Activated T-helper 9 cell treated with anti-CD3 and anti-CD28 coated beads, Interleukin-2, amount 50 U/mL, for 16 hours (primary cell): ENCODE measurements around the gene AP4B1.

Experiments used
- DNase-seq: peaks from one replicate; pipeline ENCODE4 v3.0.0-alpha.2; 2020; ENCODE audit warnings: low read depth

AP4B1 gene

GRCh38 chr1:113895098-113895497 is 9.5 kb downstream of the AP4B1 start:
- DNase-seq, result no peak

- DNase-seq, result no peak
These were observed 11.3 kb downstream of the AP4B1 start for GRCh38 chr1:113893267-113893666.

DNA sequence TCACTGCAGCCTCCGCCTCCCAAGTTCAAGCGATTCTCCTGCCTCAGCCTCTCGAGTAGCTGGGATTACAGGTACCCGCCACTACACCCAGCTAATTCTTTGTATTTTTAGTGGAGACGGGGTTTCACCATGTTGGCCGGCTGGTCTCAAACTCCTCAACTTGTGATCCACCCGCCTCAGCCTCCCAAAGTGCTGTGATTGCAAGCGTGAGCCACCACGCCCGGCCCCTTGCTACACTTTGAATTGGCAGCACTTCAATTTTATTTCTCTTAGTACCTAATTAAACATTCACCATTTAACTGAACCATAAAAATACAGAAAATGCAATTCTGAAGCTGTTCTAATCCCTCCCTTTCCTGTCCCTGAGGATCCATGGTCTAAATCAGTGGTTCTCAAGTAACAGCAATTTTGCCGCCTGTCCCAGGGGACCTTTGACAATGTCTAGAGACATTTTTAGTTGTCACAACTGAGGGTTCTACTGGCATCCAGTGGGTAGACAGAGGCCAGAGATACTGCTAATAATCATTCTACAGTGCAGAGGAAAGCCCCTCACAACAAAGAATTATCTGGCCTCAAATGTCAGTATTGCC is 12.9 kb downstream of the AP4B1 start:
- DNase-seq, result no peak

- no peak for DNase-seq
These were observed 13.8 kb downstream of the AP4B1 start for GRCh38 chr1:113890816-113891215.

GRCh38 chr1:113887402-113888175 is 17.0 kb downstream of the AP4B1 start, which contains the start of gene BCL2L15:
Gene BCL2L15, minus strand, starts transcription at chr1:113887581. Its CDS starts 206 bp downstream, at chr1:113887375.
- DNase-seq, result no peak

GRCh38 chr1:113886417-113887401 is 17.9 kb downstream of the AP4B1 start:
- no peak for DNase-seq

DNA sequence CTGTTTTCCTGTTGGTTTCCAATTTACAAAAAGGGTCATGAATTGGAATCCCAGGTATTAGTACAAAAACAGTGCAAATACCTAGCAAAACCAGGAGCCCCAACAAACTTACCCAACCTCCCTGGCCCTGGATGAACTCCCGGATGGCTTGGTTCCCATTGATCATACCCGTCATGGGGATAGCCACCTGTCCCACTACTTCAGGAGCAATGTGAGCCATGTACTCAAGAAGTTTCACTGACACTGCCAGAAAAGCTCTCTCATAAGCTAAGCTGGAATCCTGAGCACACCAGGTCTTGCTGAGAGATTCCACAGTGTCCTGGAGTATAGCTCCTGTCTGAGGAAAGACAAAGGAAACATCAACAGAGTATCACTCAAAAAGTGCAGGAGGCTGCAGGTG is 22.9 kb downstream of the AP4B1 start:
- no peak for DNase-seq

DNA sequence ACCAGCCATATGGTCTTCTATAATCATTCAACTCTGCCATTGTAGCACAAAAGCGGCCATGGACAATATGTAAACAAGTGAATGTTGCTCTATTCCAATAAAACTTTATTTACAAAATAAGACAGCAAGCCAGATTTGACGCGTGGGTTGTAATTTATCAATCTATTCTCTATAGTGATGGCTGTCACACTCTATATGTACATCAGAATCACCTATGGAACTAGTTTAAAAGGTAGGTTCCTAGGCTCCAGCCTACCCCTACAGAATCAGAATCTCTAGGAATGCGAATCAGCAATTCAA is 24.9 kb downstream of the AP4B1 start:
- DNase-seq, result no peak

GRCh38 chr1:113876176-113876575 is 28.4 kb downstream of the AP4B1 start:
- DNase-seq, result no peak

GRCh38 chr1:113875714-113876113 is 28.9 kb downstream of the AP4B1 start:
- DNase-seq, result no peak

DNA sequence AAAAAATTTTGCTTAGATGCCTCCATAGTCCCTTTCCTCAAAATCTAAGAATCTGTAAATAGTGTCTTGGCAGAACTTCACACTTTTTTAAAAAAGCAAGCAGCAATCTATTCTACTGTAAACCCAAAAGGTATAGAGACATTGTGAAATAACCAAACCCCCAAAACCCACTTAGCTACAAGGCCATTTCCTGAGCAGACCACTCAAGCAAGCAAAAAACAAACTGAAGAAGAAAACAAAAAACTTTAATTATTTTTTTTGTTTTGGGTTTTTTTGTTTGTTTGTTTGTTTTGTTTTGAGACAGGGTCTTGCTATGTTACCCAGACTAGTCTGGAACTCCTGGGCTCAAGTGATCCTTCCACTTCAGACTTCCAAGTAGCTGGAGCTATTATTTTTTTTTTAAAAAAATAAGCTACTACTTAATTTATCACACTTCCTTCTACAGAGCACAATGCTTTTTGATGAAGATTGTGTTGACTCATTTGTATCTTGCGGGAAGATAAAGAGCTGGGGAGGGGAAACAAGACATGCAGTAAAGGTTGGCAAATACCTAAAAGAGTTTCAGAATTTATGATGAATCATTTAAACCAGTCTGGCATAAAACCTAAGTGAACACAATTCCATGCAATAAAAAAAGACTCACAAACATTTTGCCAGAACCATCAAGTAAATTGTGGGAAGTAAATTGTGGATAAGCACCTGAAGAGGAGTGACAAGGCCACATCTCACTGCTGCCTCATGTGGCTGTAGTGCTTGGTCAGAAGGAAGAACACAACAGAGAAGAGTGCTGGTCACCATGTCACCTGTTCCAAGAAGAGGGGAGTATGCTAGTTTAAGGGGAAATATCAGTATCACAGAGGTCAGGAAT is 30.4 kb downstream of the AP4B1 start:
- no peak for DNase-seq

DNA sequence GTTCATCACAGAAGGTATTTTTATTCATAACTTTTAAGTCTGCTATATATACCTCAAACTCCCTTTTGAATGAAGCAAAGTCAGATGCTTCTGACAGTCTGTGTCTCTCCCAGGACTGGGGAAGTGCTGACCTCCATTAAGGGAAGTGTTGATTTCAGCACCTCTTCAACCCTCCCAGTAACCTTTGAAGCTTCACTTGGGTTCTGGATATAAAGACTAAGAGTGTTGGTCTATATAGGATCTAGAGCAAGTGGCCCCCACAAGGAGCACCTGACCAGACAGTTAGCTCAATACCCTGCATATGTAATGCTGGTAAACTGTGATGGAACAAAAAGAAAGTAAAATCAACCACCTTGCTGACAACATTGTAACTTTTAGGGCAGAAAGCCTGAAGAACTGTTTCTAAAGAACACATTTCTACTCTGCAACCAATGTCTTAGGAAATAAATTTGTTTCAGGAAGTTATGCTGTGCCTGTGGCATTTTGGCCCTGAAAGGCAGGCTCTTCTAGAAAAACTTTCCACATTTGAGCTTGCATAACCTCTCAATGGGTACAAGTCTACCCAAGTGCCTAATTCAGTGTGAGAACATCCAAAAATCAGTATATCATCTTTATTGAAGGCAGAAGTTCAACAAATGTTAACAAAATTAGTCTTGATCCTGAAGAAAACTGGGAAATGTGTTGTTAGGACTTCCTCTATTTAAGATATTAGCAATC is 32.2 kb downstream of the AP4B1 start:
- no peak for DNase-seq

DNA sequence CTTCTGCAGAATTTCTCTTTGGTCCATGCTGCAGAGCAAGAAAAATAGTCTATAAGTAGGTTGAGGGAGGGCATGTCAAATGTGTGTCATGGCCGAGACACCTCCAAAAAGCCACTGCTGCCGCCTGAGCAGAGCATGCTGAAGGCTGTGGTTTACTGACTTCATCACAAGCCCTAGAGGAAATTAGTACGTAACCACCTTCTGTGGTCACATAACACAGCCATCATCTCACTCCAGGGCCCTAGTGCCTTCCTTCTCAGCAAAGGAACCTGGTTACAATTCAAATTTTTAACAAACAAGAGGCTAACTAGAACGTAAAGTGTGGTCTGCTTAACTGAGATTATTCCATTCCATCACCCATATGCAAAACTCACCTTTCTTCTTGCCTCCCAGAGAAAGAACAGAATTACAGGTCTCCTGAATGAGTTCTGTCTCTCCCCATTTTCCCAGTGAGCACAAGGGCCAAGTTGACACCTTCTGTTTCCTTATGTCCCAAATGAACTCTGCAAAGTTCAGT is 32.9 kb downstream of the AP4B1 start, which contains the start of gene PTPN22:
Gene PTPN22 (minus strand): TSS at position 116 of the 517 bp plus-strand sequence.
- DNase-seq, result peak; percentile 66

DNA sequence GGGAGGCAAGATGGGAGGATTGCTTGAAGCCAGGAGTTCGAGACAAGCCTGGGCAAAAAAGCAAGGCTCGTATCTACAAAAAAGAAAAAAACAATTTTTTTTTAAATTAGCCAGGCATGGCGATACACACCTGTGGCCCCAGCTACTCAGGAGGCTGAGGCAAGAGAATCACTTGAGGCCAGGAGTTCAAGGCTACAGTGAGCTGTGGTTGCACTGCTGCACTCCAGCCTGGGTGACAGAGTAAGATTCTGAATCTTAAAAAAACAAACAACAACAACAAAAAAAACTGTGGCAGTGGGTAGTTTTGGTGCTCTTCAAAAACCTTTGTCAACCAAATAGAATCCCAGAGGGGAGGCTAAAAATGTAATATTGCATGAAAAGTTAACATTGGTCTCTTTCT is 33.8 kb downstream of the AP4B1 start:
- no peak for DNase-seq

DNA sequence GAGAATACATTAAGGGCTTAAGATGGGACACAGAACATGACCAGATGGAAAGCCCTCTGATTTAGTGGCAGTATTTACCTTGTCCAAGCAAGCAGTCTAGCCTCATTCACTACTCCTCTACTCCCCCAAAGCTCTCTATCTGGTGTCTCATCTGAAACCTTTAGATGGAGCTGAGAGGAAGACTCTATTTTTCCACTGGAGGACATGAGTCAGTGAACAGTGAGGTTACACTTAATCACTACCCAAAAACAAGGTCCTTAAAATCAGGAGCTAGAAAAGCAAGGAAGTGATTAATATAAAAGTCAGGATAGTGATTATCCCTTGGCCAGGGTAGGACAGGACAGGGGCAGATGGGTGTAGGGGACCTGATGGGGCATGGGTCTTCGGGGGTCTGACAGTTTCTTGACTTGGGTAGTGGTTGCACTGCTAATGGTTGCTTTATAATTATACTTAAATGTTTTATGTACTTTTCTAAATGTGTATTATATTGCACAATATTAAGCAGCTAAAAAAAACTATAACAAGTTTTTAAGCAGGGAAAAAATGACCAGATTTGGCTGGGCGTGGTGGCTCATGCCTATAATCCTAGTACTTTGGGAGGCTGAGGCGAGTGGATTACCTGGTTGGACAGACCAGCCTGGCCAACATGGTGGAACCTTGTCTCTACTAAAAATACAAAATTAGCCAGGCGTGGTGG is 36.1 kb downstream of the AP4B1 start:
- DNase-seq, result no peak

GRCh38 chr1:113861641-113862040 is 43.0 kb downstream of the AP4B1 start:
- DNase-seq, result no peak

DNA sequence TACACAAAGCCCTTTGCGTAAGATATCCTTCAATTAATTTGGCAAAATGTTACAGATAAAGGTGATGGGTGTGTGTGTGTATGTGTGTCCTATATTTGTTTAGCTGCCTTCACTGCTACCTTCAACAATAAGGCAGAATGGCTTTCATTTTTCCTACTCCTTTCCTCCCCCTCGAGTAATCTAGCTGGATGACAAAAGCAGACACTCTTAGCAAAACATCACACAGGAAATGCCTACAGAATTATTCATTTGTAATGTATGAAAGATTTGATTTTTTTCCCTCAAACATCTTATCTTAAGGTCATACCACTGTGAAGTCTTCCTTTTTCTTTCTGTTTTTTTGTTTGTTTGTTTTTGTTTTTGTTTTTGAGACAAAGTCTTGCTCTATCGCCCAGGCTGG is 43.7 kb downstream of the AP4B1 start:
- DNase-seq, result no peak

DNA sequence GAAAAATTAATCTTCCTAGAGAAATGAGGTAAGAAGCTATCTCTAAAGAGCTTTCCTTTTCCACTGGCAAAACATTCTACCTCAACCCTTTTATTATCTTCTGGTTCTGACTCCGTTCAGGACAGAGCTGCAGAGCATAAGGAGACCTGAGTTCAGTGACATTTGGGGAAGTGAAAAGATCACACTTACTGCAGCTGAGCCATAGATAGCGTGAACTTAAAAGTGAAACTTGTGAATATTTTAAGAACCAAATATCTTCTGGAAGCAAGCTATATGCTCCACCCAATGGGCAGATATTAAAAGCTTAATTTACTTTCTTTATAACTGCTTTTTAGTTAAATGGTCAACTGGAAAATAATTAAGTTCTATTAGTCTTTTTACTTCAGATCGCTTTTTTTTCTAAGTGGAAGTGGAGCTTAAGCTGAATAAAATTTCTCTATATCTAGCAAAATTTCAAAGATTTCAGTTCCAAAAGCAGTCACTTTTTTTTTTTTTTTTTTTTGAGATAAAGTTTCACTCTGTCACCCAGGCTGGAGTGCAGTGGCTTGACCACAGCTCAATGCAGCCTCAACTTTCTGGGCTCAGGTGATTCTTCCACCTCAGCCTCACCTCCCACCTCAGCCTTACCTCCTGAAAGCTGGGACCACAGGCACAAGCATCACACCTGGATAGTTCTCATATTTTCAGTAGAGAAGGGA is 45.0 kb downstream of the AP4B1 start:
- DNase-seq, result no peak

DNA sequence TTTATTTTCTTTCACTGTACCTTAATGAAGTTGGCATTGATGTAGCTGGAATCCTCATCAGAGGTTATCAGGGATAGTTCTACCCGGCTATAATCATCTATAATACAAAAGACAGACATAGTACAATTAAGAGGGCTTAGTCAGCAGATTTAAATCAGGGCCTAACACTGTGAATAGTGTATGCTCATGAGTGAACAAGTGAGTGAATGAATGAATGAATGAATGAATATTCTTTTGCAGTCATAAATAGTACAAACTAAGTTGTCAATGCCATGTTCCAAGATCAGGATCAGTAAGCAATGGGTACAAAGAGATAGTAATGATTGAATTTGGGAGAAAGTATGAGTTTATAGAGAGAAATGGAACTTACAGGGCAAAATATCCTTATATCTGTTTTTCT is 45.6 kb downstream of the AP4B1 start:
- no peak for DNase-seq

DNA sequence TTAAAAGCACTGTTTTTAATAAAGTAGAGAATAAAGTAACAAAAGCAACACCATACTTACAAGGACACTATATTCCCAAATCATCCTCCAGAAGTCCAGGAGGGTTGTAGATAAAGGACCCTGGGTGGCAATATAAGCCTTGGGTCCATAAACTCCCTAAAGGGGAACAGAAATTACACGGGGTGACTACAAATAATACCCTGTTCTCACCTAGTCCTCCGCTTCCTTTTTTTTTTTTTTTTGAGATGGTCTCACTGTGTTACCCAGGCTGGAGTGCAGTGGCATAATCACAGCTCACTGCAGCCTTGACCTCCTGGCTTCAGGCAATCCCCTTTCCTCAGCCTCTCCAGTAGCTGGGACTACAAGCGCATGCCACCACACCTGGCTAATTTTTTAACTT is 46.2 kb downstream of the AP4B1 start:
- no peak for DNase-seq
